Measurements from ENCODE around the gene MAEA. TPM values are rescaled to one million over a fixed set of nuclear protein-coding genes. Genes with fewer than 3 reads are reported as not detected.

MAEA gene
- total and polyA plus RNA-seq, 9 of the 15 experiments (the other 6 are each of a cell fraction or from before 2014, with no cell fraction given), result 2.1 to 86.5 (median 45.0) TPM

DNA sequence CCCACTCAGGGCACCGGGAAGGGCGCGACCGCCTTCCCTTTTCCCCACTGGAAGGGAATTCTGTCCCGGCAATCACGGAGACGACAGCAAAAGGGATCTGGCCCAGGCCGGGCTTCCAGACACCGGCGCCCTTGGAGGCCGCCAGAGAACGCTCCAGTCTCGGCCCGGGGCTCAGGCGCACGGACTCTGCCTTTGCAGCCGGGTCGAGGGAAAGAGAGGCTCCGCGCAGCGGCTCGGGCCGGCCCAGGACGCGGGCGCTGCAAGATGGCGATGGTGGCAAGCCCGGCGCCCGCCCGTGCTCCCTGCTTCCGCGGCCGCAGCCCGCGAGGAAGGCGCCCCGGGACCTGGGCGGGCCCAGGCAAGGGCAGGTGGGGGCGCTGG lies 41.8 kb upstream of the MAEA start (continued):
- TF ChIP-seq, protein P1, sequence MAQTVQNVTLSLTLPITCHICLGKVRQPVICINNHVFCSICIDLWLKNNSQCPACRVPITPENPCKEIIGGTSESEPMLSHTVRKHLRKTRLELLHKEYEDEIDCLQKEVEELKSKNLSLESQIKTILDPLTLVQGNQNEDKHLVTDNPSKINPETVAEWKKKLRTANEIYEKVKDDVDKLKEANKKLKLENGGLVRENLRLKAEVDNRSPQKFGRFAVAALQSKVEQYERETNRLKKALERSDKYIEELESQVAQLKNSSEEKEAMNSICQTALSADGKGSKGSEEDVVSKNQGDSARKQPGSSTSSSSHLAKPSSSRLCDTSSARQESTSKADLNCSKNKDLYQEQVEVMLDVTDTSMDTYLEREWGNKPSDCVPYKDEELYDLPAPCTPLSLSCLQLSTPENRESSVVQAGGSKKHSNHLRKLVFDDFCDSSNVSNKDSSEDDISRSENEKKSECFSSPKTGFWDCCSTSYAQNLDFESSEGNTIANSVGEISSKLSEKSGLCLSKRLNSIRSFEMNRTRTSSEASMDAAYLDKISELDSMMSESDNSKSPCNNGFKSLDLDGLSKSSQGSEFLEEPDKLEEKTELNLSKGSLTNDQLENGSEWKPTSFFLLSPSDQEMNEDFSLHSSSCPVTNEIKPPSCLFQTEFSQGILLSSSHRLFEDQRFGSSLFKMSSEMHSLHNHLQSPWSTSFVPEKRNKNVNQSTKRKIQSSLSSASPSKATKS (CRISPR knock-in tag; IDR thresholded peaks at IDR 0.05), result no peak
- TF ChIP-seq GATA2 (CRISPR knock-in tag; IDR thresholded peaks at IDR 0.05), result no peak
- TF ChIP-seq SLC30A9 (CRISPR knock-in tag; IDR thresholded peaks at IDR 0.05), result no peak
- TF ChIP-seq NFRKB (IDR thresholded peaks at IDR 0.05; ENCODE audit: low read depth), result peak; percentile 41; the same call in 1 of the 2 replicates
- TF ChIP-seq DMBX1 (CRISPR knock-in tag; IDR thresholded peaks at IDR 0.05; ENCODE audit: borderline replicate concordance), result no peak
- no peak for TF ChIP-seq TAF7 (tag; IDR thresholded peaks at IDR 0.05)
- TF ChIP-seq MED1 (CRISPR knock-in tag; IDR thresholded peaks at IDR 0.05; ENCODE audit: borderline replicate concordance), result no peak
- TF ChIP-seq RBBP5 (IDR thresholded peaks at IDR 0.05; ENCODE audit: borderline replicate concordance, insufficient read depth, low read length, poor library complexity, severe bottlenecking), result peak; percentile 74
- peak; percentile 78; the same call in 1 of the 2 replicates for TF ChIP-seq POLR2G (IDR thresholded peaks at IDR 0.05; ENCODE audit: low read depth, low read length)
- no peak for TF ChIP-seq ZNF175 (CRISPR knock-in tag; IDR thresholded peaks at IDR 0.05; ENCODE audit: low read depth)
- TF ChIP-seq ZNF318 (IDR thresholded peaks at IDR 0.05; ENCODE audit: borderline replicate concordance in 1 of 2, low read depth in 1 of 2), result no peak
- TF ChIP-seq ZNF584 (CRISPR knock-in tag; IDR thresholded peaks at IDR 0.05; ENCODE audit: low read depth), result no peak
- TF ChIP-seq, protein P2, sequence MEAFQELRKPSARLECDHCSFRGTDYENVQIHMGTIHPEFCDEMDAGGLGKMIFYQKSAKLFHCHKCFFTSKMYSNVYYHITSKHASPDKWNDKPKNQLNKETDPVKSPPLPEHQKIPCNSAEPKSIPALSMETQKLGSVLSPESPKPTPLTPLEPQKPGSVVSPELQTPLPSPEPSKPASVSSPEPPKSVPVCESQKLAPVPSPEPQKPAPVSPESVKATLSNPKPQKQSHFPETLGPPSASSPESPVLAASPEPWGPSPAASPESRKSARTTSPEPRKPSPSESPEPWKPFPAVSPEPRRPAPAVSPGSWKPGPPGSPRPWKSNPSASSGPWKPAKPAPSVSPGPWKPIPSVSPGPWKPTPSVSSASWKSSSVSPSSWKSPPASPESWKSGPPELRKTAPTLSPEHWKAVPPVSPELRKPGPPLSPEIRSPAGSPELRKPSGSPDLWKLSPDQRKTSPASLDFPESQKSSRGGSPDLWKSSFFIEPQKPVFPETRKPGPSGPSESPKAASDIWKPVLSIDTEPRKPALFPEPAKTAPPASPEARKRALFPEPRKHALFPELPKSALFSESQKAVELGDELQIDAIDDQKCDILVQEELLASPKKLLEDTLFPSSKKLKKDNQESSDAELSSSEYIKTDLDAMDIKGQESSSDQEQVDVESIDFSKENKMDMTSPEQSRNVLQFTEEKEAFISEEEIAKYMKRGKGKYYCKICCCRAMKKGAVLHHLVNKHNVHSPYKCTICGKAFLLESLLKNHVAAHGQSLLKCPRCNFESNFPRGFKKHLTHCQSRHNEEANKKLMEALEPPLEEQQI (IDR thresholded peaks at IDR 0.05), result no peak
- TF ChIP-seq ETV5 (CRISPR knock-in tag; IDR thresholded peaks at IDR 0.05; ENCODE audit: low read depth), result peak; percentile 37; the same call in 1 of the 2 replicates
